ENCODE data around the gene RNF130. TPM values are rescaled to one million over a fixed set of nuclear protein-coding genes. Genes with fewer than 3 reads are reported as not detected.

The RNF130 gene
- total RNA-seq, 1 experiment from 2014 or later, result 31.4 TPM

DNA sequence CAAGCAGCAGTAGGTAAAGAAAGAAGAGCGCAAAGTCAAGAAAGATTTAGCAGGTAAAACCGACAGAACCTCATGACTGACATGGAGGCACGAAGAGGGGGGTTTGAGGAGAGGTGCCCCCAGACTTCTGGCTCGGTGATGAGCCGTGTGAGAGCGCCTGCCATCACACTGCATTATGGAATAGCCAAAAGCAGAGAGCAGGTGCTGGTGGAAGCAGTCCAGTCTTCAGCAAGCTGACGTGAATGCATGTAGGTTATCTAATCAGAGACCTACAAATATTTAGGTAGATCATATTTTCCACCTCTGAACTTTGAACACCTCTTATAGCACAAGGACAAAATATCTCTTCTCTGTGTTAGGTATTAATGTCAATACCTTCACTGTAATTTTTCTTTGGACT, 68.4 kb downstream of the RNF130 start:
- TF ChIP-seq EZH2 (IDR thresholded peaks at IDR 0.05; ENCODE audit: borderline replicate concordance, low read depth, low read length, poor library complexity, severe bottlenecking), result no peak
- TF ChIP-seq, protein P1, sequence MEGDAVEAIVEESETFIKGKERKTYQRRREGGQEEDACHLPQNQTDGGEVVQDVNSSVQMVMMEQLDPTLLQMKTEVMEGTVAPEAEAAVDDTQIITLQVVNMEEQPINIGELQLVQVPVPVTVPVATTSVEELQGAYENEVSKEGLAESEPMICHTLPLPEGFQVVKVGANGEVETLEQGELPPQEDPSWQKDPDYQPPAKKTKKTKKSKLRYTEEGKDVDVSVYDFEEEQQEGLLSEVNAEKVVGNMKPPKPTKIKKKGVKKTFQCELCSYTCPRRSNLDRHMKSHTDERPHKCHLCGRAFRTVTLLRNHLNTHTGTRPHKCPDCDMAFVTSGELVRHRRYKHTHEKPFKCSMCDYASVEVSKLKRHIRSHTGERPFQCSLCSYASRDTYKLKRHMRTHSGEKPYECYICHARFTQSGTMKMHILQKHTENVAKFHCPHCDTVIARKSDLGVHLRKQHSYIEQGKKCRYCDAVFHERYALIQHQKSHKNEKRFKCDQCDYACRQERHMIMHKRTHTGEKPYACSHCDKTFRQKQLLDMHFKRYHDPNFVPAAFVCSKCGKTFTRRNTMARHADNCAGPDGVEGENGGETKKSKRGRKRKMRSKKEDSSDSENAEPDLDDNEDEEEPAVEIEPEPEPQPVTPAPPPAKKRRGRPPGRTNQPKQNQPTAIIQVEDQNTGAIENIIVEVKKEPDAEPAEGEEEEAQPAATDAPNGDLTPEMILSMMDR (conservative IDR thresholded peaks at IDR 0.05; ENCODE audit: low read depth, low read length), result no peak
- POLR2A ChIA-PET (ENCODE audit: low non-redundant PET), result no interaction called here
- Histone ChIP-seq H3K36me3 (ENCODE audit: insufficient read depth, low read length, poor library complexity, severe bottlenecking) (no peaks in the 10 kb centered on the region), H3K4me3 (ENCODE audit: low read depth, low read length, poor library complexity, severe bottlenecking) (no peak overlapping the region), H3K27me3 (replicated peaks; ENCODE audit: insufficient read depth, low read depth, low read length, poor library complexity) (no peaks in the 10 kb centered on the region), H3K27ac (ENCODE audit: low read depth, low read length, poor library complexity, severe bottlenecking) (no peak overlapping the region), H3K4me1 (ENCODE audit: insufficient read depth, low read length, poor library complexity, severe bottlenecking) (no peaks in the 10 kb centered on the region), H3K9me3 (ENCODE audit: low read depth, low read length, poor library complexity, severe bottlenecking) (no peaks in the 10 kb centered on the region)
- no TSS peak for BruUV-seq (replicated peaks)
- no peak for DNase-seq (ENCODE audit: low spot score)
- CTCF ChIA-PET, result no interaction called here
- intact Hi-C loops (cut with micrococcal nuclease; ENCODE audit: unreplicated experiment), result no loop called here

DNA sequence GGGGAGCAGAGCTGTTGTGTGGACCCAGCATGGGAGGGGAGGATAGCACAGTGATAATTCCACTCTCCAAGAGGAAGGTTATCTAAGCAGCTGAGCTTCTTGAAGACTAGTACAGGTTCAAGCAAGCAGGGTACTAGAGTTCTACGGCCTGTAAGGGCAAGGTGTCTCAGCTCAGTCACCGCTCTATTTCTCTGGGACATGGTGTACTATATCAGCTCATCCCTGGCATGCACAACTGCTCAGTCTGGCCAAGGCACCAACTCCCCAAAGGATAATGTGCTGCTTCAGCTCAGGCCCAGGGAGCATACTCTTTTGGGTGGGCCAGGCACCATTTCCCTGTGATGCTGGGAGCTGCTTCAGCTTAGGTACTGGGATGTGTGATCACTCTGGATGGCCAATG, 69.8 kb downstream of the RNF130 start:
- intact Hi-C loops (cut with micrococcal nuclease; ENCODE audit: unreplicated experiment), result no loop called here
- DNase-seq (ENCODE audit: low spot score), result no peak
- no peaks in the 10 kb centered on the region for H3K9me3 ChIP-seq (ENCODE audit: low read depth, low read length, poor library complexity, severe bottlenecking)
- H3K27ac ChIP-seq (ENCODE audit: low read depth, low read length, poor library complexity, severe bottlenecking), result no peak overlapping the region
- no peaks in the 10 kb centered on the region for H3K4me1 ChIP-seq (ENCODE audit: insufficient read depth, low read length, poor library complexity, severe bottlenecking)
- no peak for TF ChIP-seq EZH2 (IDR thresholded peaks at IDR 0.05; ENCODE audit: borderline replicate concordance, low read depth, low read length, poor library complexity, severe bottlenecking)
- TF ChIP-seq, protein P1 (conservative IDR thresholded peaks at IDR 0.05; ENCODE audit: low read depth, low read length), result no peak
- CTCF ChIA-PET, result no interaction called here
- H3K36me3 ChIP-seq (ENCODE audit: insufficient read depth, low read length, poor library complexity, severe bottlenecking), result no peaks in the 10 kb centered on the region
- POLR2A ChIA-PET (ENCODE audit: low non-redundant PET), result no interaction called here
- no peak overlapping the region for H3K4me3 ChIP-seq (ENCODE audit: low read depth, low read length, poor library complexity, severe bottlenecking)
- no peaks in the 10 kb centered on the region for H3K27me3 ChIP-seq (replicated peaks; ENCODE audit: insufficient read depth, low read depth, low read length, poor library complexity)
- BruUV-seq (replicated peaks), result no TSS peak

DNA sequence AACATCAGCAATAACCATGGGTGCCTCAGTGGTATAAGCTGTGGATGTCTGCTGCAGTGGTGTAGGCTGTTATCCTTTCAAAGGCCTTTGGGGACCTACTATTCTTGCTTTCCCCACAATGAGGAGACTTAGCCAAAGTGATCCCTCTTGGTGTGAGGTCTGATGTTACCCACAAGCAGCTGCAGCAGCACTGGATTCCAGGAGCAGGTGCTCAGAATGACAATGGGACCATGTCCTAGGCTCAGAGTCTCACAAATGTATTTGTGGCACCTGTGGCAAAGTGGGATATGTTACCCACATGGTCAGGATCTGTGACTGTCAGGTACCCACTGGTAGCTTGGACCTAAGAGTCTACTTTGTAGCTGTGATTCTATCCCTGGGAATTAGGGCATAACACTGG, 70.4 kb downstream of the RNF130 start:
- intact Hi-C loops (cut with micrococcal nuclease; ENCODE audit: unreplicated experiment), result no loop called here
- CTCF ChIA-PET, result no interaction called here
- H3K4me1 ChIP-seq (ENCODE audit: insufficient read depth, low read length, poor library complexity, severe bottlenecking), result no peaks in the 10 kb centered on the region
- POLR2A ChIA-PET (ENCODE audit: low non-redundant PET), result no interaction called here
- TF ChIP-seq EZH2 (IDR thresholded peaks at IDR 0.05; ENCODE audit: borderline replicate concordance, low read depth, low read length, poor library complexity, severe bottlenecking), result no peak
- TF ChIP-seq, protein P1 (conservative IDR thresholded peaks at IDR 0.05; ENCODE audit: low read depth, low read length), result no peak
- H3K36me3 ChIP-seq (ENCODE audit: insufficient read depth, low read length, poor library complexity, severe bottlenecking), result no peaks in the 10 kb centered on the region
- H3K27me3 ChIP-seq (replicated peaks; ENCODE audit: insufficient read depth, low read depth, low read length, poor library complexity), result no peaks in the 10 kb centered on the region
- no peak for DNase-seq (ENCODE audit: low spot score)
- no peak overlapping the region for H3K27ac ChIP-seq (ENCODE audit: low read depth, low read length, poor library complexity, severe bottlenecking)
- no TSS peak for BruUV-seq (replicated peaks)
- no peak overlapping the region for H3K4me3 ChIP-seq (ENCODE audit: low read depth, low read length, poor library complexity, severe bottlenecking)
- no peaks in the 10 kb centered on the region for H3K9me3 ChIP-seq (ENCODE audit: low read depth, low read length, poor library complexity, severe bottlenecking)

Measured in A673 (cell line).